NCI-H526 (cell line): ENCODE data around the gene DNAAF8.

Experiments
- DNase-seq, 2 experiments: peaks; one replicate each; lab custom pipeline; 2025; lab: John Stamatoyannopoulos, UW

Gene DNAAF8

GRCh38 chr16:4752351-4753100 lies 18.2 kb downstream of the DNAAF8 start:
- DNase-seq = no peak

GRCh38 chr16:4753227-4753626 lies 18.9 kb downstream of the DNAAF8 start:
- DNase-seq = no peak

GRCh38 chr16:4754865-4755264 lies 20.5 kb downstream of the DNAAF8 start:
- no peak for DNase-seq

- no peak for DNase-seq
Observed at GRCh38 chr16:4755687-4756086, 21.4 kb downstream of the DNAAF8 start.

- no peak for DNase-seq
Observed at GRCh38 chr16:4760221-4760910, 26.0 kb downstream of the DNAAF8 start.

- no peak for DNase-seq
Observed at GRCh38 chr16:4762205-4762604, 27.9 kb downstream of the DNAAF8 start.

- DNase-seq = no peak
Observed at GRCh38 chr16:4763791-4764190, 29.5 kb downstream of the DNAAF8 start.

- no peak for DNase-seq
Observed at GRCh38 chr16:4765511-4766474, 31.5 kb downstream of the DNAAF8 start.

- DNase-seq = peak; percentile 70 to 93
Observed at GRCh38 chr16:4766875-4767628, 32.7 kb downstream of the DNAAF8 start, which contains the start of gene ZNF500. TSS of gene ZNF500 (minus strand) at chr16:4767162. CDS start at chr16:4765978, 1,184 bp downstream.

- DNase-seq = no peak
Observed at GRCh38 chr16:4767872-4768548, 33.7 kb downstream of the DNAAF8 start.

GRCh38 chr16:4768549-4769305 lies 34.4 kb downstream of the DNAAF8 start:
- DNase-seq = peak; percentile 78 to 94

- peak in 1 of 2 experiments; percentile 15 for DNase-seq
Observed at GRCh38 chr16:4769306-4769638, 34.9 kb downstream of the DNAAF8 start.

- DNase-seq = no peak
Observed at GRCh38 chr16:4771646-4772045, 37.3 kb downstream of the DNAAF8 start.

- no peak for DNase-seq
Observed at GRCh38 chr16:4772351-4772750, 38.0 kb downstream of the DNAAF8 start.

- no peak for DNase-seq
Observed at GRCh38 chr16:4775005-4775404, 40.7 kb downstream of the DNAAF8 start.

GRCh38 chr16:4776141-4776705 lies 41.9 kb downstream of the DNAAF8 start:
- no peak for DNase-seq

- no peak for DNase-seq
Observed at GRCh38 chr16:4777339-4778049, 43.2 kb downstream of the DNAAF8 start.

GRCh38 chr16:4778050-4778392 lies 43.7 kb downstream of the DNAAF8 start:
- no peak for DNase-seq

GRCh38 chr16:4780235-4780634 lies 45.9 kb downstream of the DNAAF8 start:
- no peak for DNase-seq
